SK-N-MC (cell line): ENCODE results near the gene SLC44A1.
A peak's percentile ranks its signal among the peaks of the same experiment; 100 is the strongest.

ENCODE experiments used
- DNase-seq: peaks from one replicate; pipeline ENCODE4 v3.0.0-alpha.2; 2011; ENCODE audit warnings: low read depth, low spot score
- H3K27ac ChIP-seq: fragments of 200-600 bp; sonication (generic); 2 replicates; pipeline ENCODE4 v1.5.1; 2016; ENCODE audit warnings: mixed run types
- H3K36me3 ChIP-seq: fragments of 200-600 bp; sonication (generic); 2 replicates; pipeline ENCODE4 v1.6.1; 2017; ENCODE audit warnings: antibody characterized with exemption, low read length, mixed read lengths; ENCODE audit not compliant: insufficient read depth
- H3K4me3 ChIP-seq: fragments of 200-600 bp; sonication (generic); 2 replicates; pipeline ENCODE4 v1.5.1; 2016
- H3K9ac ChIP-seq: fragments of 200-600 bp; sonication (generic); 2 replicates; pipeline ENCODE4 v1.8.0; 2017; ENCODE audit warnings: mixed run types, mixed read lengths; ENCODE audit not compliant: insufficient read length
- H3K9me3 ChIP-seq: fragments of 200-600 bp; sonication (generic); 2 replicates; pipeline ENCODE4 v1.6.1; 2017; ENCODE audit warnings: low read depth, mild to moderate bottlenecking, antibody characterized with exemption, low read length, moderate library complexity, mixed read lengths
- EZH2 ChIP-seq: fragments of 200-600 bp; sonication (generic); IDR thresholded peaks from one replicate; pipeline ENCODE4 v1.6.1; 2017; ENCODE audit warnings: antibody characterized with exemption
- FOXP2 ChIP-seq: optimal IDR thresholded peaks from 2 replicates; pipeline ENCODE3; 2011; ENCODE audit warnings: mild to moderate bottlenecking, moderate library complexity; ENCODE audit not compliant: insufficient read depth; ENCODE audit errors: extremely low read length, control extremely low read depth
- POLR2AphosphoS5 ChIP-seq: IDR thresholded peaks from 2 replicates; pipeline ENCODE4 v1.6.1; 2012; ENCODE audit warnings: mild to moderate bottlenecking, low read depth, low read length, borderline replicate concordance

SLC44A1 gene

DNA sequence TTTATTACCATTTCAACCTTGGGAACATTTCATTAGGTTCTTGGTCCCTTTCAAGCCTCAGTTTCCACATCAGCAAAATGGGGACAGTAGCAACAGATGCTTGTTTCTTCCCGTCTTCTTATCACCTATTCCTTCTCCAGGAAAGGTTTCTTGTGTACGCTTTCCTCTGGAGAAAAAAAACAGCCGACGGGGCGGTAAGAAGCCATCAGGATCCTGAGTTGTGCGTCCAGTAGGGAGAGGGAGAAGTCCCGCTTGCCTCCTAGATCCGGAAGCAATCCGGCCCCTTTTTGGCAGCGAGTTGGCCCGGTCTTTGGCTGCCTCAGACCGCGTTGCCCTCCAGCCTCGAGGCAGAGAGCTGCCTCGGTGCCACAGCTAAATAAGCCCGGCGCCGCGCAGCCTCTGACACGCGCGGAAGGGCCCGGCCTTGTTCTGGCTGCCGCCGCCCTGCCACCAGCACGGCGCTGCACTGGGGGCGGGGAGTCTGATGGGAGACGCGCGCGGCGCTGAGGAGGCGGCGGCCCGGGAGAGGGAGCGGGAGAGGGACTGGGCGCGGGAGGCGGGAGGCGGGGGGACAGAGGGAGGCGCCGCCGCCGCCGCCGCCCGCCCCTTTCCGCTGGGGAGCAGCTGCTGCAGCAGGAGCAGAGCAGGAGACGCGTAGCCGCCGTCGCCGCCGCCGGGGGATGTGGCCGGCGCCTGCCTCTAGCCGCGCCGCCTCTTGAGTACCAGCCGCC is at the start of gene SLC44A1:
TSS of gene SLC44A1 (plus strand) at position 649 of the 731 bp plus-strand sequence. CDS start 218 bp downstream, outside the sequence.
- TF ChIP-seq POLR2AphosphoS5: peak; percentile 76
- TF ChIP-seq FOXP2: peak; percentile 94
- no peak for TF ChIP-seq EZH2
- peak within 1 kb of the TSS; percentile 80; the same call in 1 of the 2 replicates for H3K27ac ChIP-seq
- H3K36me3 ChIP-seq: no peaks in the 10 kb centered on the region
- no peaks in the 10 kb centered on the region for H3K9me3 ChIP-seq
- H3K4me3 ChIP-seq: peak within 1 kb of the TSS; percentile 77
- peak; percentile 26 for DNase-seq
- H3K9ac ChIP-seq: peak within 1 kb of the TSS; percentile 77

DNA sequence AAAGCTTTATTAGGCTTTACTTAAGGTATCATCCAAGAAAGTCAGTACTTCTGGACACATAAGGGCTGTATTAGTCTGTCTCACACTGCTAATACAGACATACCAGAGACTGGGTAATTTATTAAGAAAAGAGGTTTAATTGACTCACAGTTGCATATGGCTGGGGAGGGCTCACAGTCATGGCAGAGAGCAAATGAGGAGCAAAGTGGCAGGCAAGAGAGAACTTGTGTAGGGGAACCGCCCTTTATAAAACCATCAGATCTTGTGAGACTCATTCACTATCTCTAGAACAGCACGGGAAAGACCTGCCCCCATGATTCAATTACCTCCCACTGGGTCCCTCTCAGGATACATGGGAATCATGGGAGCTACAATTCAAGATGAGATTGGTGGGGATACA is 49.2 kb upstream of the SLC44A1 start:
- no peaks in the 10 kb centered on the region for H3K36me3 ChIP-seq
- H3K4me3 ChIP-seq: no peak overlapping the region
- no peak for DNase-seq
- H3K27ac ChIP-seq: no peak overlapping the region
- TF ChIP-seq FOXP2 (no peak), POLR2AphosphoS5 (no peak), EZH2 (no peak)
- H3K9me3 ChIP-seq: no peaks in the 10 kb centered on the region
- no peak overlapping the region for H3K9ac ChIP-seq

DNA sequence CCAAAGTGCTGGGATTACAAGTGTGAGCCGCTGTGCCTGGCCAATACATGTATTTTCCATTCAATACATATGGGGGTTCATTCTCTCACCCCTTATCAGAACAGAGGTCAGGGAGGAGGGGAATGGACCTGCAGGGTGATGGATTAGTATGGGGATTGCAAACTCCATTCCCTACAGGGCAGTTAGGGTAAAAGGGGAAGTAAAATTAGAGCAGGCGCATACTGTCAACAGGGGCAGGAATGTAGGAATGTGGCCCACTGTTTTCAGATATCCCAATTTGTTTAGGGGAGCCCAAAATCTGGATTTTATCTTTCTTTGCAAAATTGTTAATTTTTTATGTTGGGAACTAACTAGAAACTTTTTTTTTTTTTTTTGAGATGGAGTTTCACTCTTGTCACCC is 46.4 kb upstream of the SLC44A1 start:
- no peak overlapping the region for H3K4me3 ChIP-seq

DNA sequence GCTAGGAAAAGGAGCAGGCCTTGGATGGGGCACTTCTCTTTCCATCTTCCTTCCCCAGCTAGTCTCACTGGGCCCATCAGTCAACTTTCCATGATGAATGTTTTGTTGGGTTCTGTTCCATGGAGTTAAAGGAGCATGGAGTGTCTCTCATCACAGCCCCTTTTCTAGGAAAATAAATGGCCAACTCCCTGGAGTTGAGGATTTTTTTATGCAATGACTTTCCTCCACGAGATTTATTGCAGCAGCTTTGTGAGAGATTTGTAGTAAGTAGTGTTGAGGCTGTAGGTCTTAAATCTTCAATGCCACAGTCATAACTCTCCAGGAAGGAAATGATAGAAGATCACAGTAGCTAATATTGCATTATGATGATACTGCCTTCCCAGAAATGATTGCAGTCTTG is 45.6 kb upstream of the SLC44A1 start:
- no peak overlapping the region for H3K9ac ChIP-seq
- DNase-seq: no peak
- no peak for TF ChIP-seq POLR2AphosphoS5
- TF ChIP-seq FOXP2: no peak
- no peak for TF ChIP-seq EZH2
- no peak overlapping the region for H3K4me3 ChIP-seq
- no peaks in the 10 kb centered on the region for H3K9me3 ChIP-seq
- no peak overlapping the region for H3K27ac ChIP-seq
- no peaks in the 10 kb centered on the region for H3K36me3 ChIP-seq

More for the DNA sequence above, 46.4 kb upstream of the SLC44A1 start:
- DNase-seq: no peak
- Histone ChIP-seq H3K9ac (no peak overlapping the region), H3K27ac (no peak overlapping the region), H3K36me3 (no peaks in the 10 kb centered on the region), H3K9me3 (no peaks in the 10 kb centered on the region)
- TF ChIP-seq POLR2AphosphoS5 (no peak), EZH2 (no peak), FOXP2 (no peak)

DNA sequence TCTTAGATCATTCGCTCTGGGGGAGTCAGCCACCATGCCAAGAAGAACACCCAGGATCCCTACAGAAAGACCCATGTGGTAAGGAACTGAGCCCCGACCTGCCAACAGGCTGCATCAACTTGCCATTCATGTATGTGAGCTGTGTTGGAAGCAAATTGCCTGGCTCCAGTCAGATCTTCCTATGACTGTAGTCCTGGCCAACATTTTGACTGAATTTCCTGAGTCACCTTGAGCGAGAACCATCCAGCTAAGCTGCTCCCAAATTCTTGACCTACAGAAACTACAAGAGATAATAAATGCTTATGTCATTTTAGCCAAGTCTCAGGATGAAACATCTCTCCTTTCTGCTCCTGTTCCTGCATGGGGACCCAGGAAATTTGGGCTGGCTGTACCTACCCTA is 40.0 kb upstream of the SLC44A1 start:
- H3K27ac ChIP-seq: no peak overlapping the region
- no peak overlapping the region for H3K4me3 ChIP-seq
- no peaks in the 10 kb centered on the region for H3K9me3 ChIP-seq
- DNase-seq: no peak
- TF ChIP-seq POLR2AphosphoS5 (no peak), FOXP2 (no peak), EZH2 (no peak)
- no peaks in the 10 kb centered on the region for H3K36me3 ChIP-seq
- H3K9ac ChIP-seq: no peak overlapping the region

DNA sequence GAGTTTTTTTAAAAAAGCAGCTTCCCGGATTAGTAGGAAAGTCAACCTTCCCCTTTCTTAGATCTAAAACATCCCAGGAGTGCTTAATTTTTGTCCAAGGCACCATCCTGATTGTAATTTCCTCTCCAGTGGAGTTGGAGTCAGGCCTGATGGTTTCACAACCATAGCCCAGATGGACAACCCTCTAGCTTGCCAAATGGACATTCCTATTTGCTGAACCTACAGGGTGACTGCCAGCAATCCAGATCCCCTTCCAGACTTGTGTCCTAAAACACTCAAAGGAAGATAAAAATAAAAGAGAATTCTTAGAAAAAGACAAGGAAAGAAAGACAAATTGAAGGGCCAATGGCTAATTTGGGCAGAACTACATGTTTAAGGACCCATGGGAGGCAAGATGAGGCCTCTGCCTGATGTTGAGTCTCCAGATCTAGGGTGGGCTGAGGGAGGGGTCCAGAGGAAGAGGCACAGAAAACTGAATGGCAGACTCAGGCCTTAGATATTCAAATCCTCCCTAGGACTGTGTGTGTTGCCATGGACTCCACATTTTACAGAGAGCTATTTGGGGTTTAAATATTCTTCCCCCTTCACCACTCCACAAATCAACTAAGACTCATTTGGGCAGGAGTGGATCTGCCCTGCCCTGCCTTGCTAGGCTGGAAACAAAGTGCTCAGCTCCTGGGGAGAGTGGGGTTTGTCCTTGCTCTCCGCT is 38.5 kb upstream of the SLC44A1 start:
- DNase-seq: no peak
- no peaks in the 10 kb centered on the region for H3K36me3 ChIP-seq
- no peak overlapping the region for H3K27ac ChIP-seq

DNA sequence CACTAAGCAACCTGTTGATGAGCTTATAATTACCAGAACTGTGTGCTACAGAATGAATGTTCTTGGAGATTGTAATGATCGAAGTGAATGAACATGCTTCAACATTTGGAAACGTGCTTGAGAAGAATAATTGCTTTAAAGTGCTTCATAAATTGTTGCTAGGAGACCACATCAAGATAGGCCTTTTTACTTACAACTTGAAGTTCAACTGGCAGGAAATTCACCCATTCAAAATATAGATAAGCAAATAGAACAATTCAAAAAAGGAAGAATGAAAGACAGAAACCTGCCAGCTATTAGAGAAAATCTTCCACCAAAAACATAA is 38.0 kb upstream of the SLC44A1 start:
- H3K9me3 ChIP-seq: no peaks in the 10 kb centered on the region
- no peak overlapping the region for H3K4me3 ChIP-seq
- H3K9ac ChIP-seq: no peak overlapping the region
- H3K27ac ChIP-seq: no peak overlapping the region
- TF ChIP-seq FOXP2 (no peak), POLR2AphosphoS5 (no peak), EZH2 (no peak)
- no peak for DNase-seq
- H3K36me3 ChIP-seq: no peaks in the 10 kb centered on the region

More for the DNA sequence above, 38.5 kb upstream of the SLC44A1 start:
- no peak overlapping the region for H3K4me3 ChIP-seq
- H3K9me3 ChIP-seq: no peaks in the 10 kb centered on the region
- TF ChIP-seq EZH2 (no peak), POLR2AphosphoS5 (no peak), FOXP2 (no peak)
- no peak overlapping the region for H3K9ac ChIP-seq

DNA sequence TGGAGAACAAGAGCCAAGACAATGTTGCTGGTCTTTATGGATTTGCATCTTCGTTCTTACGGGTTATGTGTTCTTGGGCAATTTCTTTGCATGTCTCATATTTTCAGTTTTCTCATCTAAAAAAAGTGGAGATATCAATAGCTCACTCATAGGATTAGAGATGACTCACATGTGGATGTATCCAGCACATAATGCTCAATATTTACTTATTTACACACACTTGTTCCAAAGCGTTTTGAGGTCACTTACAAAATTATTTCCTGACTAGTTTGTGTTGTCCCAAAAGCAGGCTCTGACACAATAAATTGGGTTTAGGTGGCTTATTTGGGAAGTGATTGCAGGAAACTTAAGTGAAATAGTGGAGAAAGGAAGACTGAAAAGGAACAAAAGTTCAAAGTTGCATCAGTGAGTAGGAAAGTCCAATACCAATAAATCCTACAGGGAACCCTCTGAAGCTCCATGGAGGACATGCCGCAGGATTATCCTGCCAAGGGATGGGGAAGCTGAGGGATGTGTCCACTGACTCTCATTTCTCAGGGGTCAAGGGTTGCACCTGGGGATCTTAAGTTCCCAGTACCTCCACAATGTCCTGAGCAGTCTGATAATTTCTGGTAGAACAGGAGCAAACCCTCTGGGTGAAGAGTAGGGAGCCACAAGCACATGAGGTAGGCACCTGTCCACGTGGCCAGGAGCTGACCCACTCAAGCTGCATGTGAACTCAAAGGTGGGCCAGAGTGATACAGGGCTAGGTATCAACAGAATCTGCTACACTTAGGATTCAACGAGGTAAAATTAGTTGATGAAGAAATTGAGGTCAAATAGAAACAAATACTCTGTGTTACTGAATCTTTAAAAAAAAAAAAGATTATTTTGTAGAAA is 37.4 kb upstream of the SLC44A1 start:
- no peak for TF ChIP-seq POLR2AphosphoS5
- Histone ChIP-seq H3K9me3 (no peaks in the 10 kb centered on the region), H3K4me3 (no peak overlapping the region), H3K27ac (no peak overlapping the region), H3K36me3 (no peaks in the 10 kb centered on the region), H3K9ac (no peak overlapping the region)
- no peak for DNase-seq
